Neutrophil (primary cell): ENCODE measurements around the gene HOXD12.

ENCODE experiments used
- H3K27ac ChIP-seq: fragments of 200-600 bp; sonication (generic); 2 replicates; pipeline ENCODE4 v1.5.1; 2016; ENCODE audit warnings: mild to moderate bottlenecking, moderate library complexity
- H3K27me3 ChIP-seq: fragments of 200-600 bp; sonication (generic); 2 replicates; pipeline ENCODE4 v1.6.0; 2016; ENCODE audit warnings: mild to moderate bottlenecking
- H3K36me3 ChIP-seq: fragments of 200-600 bp; sonication (generic); 2 replicates; pipeline ENCODE4 v1.5.1; 2017
- H3K4me1 ChIP-seq, 2 experiments: fragments of 200-600 bp in 1 of 2; sonication (generic) in 1 of 2; 1 replicate in 1 of 2; 2 replicates in 1 of 2; pipeline versions ENCODE4 v1.5.1 to v1.6.1; 2013 to 2016; ENCODE audit warnings: low read depth in 1 of 2, low read length in 1 of 2, mild to moderate bottlenecking in 1 of 2, moderate library complexity in 1 of 2; ENCODE audit not compliant: control insufficient read depth in 1 of 2, insufficient read depth in 1 of 2
- H3K4me3 ChIP-seq, 2 experiments: fragments of 200-600 bp in 1 of 2; sonication (generic) in 1 of 2; 1 replicate in 1 of 2; 2 replicates in 1 of 2; pipeline ENCODE4 v1.5.1; 2013 to 2016; ENCODE audit warnings: low read depth in 1 of 2, low read length in 1 of 2, mild to moderate bottlenecking in 1 of 2, moderate library complexity in 1 of 2
- H3K9me3 ChIP-seq: fragments of 200-600 bp; sonication (generic); 2 replicates; pipeline ENCODE4 v1.5.1; 2016
- CTCF ChIP-seq: fragments of 200-600 bp; sonication (generic); IDR thresholded peaks from 2 replicates; pipeline ENCODE4 v1.5.1; 2016; ENCODE audit warnings: antibody characterized with exemption

Gene HOXD12

GRCh38 chr2:176089843-176090395 is 9.7 kb upstream of the HOXD12 start:
- Histone ChIP-seq H3K27me3 (peaks cover 100% of the 10 kb centered on the region), H3K4me3 (no peak overlapping the region), H3K27ac (no peak overlapping the region), H3K4me1 (peaks cover 37 to 47% of the 10 kb centered on the region in 2 experiments), H3K36me3 (no peaks in the 10 kb centered on the region), H3K9me3 (no peaks in the 10 kb centered on the region)
- no peak for TF ChIP-seq CTCF

- H3K27ac ChIP-seq = no peak overlapping the region
- no peaks in the 10 kb centered on the region for H3K36me3 ChIP-seq
- H3K4me3 ChIP-seq = no peak overlapping the region
- H3K9me3 ChIP-seq = no peaks in the 10 kb centered on the region
- peaks cover 27 to 38% of the 10 kb centered on the region in 2 experiments for H3K4me1 ChIP-seq
- no peak for TF ChIP-seq CTCF
- peaks cover 100% of the 10 kb centered on the region for H3K27me3 ChIP-seq
Observed at GRCh38 chr2:176090862-176091261, 8.7 kb upstream of the HOXD12 start.

GRCh38 chr2:176091329-176092258 is 8.0 kb upstream of the HOXD12 start:
- no peak for TF ChIP-seq CTCF
- Histone ChIP-seq H3K27ac (no peak overlapping the region), H3K4me3 (no peak overlapping the region), H3K36me3 (no peaks in the 10 kb centered on the region), H3K27me3 (peaks cover 100% of the 10 kb centered on the region), H3K9me3 (no peaks in the 10 kb centered on the region), H3K4me1 (peaks cover 24 to 38% of the 10 kb centered on the region in 2 experiments)

- Histone ChIP-seq H3K4me3 (peak within 1 kb of the TSS in 1 of 2 experiments; percentile 41), H3K9me3 (no peaks in the 10 kb centered on the region), H3K27me3 (peaks cover 100% of the 10 kb centered on the region), H3K36me3 (no peaks in the 10 kb centered on the region), H3K4me1 (peaks cover 33 to 47% of the 10 kb centered on the region in 2 experiments), H3K27ac (no peak within 1 kb of the TSS)
- TF ChIP-seq CTCF = no peak
Observed at GRCh38 chr2:176092270-176093144, 7.1 kb upstream of the HOXD12 start, which contains the start of gene HOXD13. TSS of gene HOXD13 (plus strand) at chr2:176092721. CDS start at chr2:176092891, 170 bp downstream.

- Histone ChIP-seq H3K4me3 (peak overlapping the region in 1 of 2 experiments; percentile 41), H3K27me3 (peaks cover 100% of the 10 kb centered on the region), H3K36me3 (no peaks in the 10 kb centered on the region), H3K4me1 (peaks cover 33 to 43% of the 10 kb centered on the region in 2 experiments), H3K9me3 (no peaks in the 10 kb centered on the region), H3K27ac (no peak overlapping the region)
- TF ChIP-seq CTCF = no peak
Observed at GRCh38 chr2:176093145-176093897, 6.3 kb upstream of the HOXD12 start.
